HG03060 (cell line): ENCODE data around the gene LPAR3.

Experiments
- ATAC-seq: cut with Tn5 transposase; IDR thresholded peaks from one replicate; pipeline ENCODE4 v1.9.1; 2021; ENCODE audit warnings: low read depth, moderate number of reproducible peaks; ENCODE audit not compliant: unreplicated experiment

Gene LPAR3

DNA sequence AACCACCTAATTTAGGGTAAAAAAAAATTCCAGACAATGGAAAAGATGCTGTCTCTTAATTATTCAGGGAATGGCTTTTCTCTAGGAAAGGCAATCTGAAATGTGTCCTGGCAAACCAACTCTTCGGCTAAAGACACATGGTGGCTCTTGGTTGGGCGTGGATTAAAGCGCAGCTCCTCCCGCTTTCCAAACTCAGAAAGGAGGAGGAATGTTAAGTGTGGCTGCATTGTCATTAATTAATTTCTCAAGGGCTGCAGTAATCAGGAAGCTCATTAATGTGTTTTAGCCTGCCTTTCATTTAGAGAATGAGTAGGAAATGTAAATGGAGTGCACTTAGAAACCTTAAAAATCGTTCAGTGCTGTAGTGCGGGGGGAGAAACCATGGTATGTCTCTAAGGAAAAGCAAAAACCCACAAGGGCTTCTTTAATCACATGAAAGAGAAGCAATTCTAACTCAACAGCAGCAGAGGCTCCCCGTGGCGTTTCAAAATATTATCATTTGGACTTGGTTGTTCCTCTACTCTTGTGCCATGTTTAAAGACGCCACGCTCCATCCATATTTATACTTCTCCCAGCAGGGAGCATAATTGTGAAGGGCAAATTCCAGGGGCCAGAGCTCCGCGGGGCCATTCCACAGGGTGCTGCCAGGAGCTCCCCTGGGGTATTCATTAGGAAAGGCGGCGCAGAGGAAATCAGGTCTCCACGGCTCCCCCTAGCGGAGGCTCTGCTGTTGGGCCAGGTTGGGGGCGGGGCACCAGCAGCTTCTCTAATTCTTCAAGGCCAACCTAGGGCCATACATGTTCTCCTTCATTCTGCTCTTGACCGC lies 110.8 kb downstream of the LPAR3 start:
- no peak for ATAC-seq

DNA sequence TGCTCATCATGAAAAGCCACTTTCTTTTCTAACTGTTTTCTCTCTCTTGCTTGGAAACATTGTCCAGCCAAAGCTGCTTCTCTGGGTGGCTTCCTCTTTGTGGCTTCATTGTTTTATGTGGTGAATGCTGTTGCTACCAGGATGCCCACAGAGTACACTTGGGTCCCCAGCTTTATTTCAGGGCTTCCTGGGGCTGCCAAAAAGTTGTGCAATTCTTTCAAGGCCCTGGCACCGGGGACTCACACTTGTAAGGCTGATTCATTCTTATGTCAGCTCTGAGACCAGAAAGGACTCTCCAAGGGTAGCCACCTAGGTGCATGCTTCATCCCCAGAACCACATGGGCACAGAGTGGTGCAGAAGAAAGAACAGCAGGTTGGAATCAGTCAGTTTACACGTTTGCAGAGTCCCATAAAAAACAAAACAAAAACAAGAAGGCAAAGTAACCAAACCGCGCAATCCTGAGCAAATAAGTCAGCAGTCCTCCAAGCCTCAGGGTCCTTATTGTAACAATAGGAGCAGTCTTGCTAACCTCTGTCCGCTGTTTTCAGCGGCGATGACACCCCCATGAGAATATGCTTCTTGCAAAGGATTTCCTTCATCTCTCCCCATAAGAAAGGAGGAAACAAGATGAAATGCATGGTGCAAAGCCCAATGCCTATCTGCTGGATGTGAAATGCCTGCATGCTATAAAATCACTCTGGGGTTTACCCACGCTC lies 112.8 kb downstream of the LPAR3 start:
- ATAC-seq, result no peak

DNA sequence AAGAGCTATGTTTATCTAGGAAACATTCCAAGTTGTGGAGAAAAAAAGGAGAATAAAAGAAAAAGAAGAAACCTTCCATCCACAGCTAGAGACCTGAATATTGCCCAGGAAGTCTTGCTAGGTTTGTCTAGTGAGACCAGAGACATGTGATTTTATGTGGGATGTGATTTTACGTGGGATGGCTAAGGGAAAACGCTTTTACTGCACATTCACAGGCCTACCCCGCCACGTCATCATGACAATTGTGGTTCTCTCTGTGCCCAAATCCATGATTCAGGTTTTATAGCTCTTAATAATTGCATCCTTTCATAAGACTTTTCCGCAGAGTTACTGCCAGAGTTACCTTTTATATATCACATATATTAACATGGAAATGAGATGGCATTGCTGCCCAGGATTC lies 116.4 kb downstream of the LPAR3 start:
- ATAC-seq, result no peak

DNA sequence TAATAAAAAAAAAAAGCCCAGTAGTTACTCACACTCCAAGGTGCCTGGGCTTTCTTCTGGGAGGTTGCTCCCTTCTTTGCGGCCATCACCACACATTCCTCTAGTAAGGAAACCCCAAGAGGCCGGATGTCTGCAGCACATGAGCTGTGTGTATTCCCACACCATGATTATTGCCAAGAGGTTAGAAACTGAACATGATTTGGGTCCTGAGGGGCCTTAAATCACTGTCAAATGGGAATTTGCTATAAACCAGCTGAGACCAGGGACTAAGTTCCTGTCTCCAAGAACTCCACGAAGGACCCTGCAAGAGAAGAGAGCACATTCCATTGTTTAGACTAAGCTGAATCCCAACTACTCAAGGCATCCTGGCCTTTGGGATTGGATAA lies 117.5 kb downstream of the LPAR3 start:
- no peak for ATAC-seq

DNA sequence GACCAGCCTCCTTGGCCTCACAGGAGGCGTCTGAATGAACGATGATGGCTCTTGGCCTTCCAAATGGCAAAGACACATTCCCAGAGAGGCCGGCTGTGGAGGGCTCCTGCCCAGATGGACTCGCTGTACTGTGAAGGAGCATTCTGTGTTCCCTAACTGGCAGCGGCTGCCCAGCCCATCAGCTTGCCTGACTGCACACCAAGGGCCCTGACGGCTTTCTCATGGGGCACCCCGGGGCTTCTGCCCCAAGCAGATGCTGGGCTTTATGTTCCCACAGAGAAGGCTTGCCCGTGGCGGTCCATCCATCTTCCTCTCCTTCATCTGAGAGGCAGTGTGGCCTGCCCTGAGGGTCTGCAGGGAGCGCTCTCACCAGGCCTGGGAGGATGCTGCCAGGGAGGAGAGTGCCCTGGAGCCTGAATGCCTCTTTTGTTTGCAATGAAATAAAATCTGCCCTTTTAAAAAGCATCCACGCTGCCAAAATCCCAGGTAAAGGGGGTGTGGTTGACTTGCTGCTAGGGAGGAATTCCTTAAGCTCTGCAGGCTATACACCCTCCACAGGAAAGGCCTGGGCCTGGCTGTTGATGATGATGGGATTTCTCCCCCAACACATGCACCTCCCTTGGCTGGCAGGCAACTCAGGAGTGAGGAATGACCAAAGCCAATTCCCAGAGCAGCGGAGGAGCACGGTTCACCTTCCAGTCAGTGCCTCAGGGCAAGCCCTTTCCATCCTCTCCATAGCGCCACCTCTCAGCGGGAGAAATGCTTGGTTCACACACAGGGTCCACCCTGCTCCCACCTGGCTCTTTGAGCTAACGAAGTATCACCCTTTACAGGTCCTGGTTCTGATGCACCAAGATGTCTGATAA lies 118.1 kb downstream of the LPAR3 start:
- ATAC-seq, result no peak

DNA sequence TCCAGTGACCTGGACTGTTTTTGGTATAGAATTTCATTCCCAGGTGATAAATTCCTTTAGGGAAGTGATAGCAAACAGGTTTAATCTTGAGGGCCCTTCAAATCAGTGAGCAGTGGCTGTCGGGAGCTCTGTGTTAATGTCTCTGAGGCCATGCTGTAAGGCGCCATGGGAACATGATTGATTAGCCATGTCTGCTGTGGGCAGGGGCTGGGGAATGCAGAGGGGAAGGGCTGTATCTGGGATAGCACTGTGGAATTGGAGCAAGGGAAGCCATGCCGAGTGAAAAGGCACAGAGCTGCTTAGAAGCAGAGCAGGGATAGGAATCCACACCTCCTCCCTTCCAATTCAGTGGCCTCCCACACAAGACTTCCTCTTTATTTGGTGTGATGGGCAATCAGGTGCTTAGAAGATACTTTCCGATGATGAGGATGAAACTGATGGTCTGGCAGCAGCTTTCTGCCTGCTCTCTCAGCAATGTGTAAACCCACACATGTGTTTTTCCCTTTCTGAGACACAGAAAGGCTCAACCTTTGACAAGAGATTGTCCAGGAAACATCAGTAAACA lies 119.0 kb downstream of the LPAR3 start:
- no peak for ATAC-seq

DNA sequence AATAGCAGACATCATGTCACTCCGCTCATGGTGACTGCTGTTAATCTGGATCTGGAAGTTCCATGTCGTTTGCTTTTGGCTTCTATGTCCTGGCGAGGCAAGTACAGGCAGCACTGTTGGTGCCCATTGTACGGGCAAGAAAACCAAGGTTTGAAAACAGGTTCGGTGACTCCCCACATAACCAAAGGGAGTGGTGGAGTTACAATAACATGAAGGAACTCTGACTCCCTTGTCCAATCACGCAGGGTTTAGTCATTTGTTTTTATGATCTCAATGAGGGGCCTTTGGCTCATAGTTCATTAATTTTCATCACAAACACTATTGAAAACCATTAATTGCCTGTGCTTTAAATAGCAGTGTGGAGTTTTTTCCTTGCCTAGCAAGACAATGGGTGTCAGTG lies 119.8 kb downstream of the LPAR3 start:
- ATAC-seq, result no peak

DNA sequence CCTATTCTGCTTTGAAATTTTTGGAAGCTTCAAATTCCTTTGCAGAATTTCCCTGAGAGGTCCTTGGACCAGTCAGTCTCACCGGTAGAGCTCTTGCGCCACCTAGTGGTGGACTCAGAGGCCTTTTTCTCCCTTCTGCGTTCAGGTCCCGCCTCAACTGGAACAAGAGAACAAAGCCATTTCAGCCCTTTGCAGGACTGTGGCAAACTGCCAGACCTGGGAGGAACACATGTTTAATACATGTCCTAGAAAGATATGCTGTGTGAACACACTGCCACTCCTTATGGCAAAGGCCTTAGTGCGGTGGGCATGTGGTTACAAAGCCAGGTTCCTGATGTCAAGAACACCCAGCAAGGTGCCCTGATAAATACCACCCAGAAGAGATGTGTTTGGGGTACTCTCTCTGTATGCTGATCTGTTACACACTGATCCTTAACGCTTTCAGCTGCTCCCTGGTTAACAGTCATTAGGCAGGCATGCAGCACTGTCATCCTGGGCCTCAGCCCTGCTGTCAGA lies 120.5 kb downstream of the LPAR3 start:
- no peak for ATAC-seq

DNA sequence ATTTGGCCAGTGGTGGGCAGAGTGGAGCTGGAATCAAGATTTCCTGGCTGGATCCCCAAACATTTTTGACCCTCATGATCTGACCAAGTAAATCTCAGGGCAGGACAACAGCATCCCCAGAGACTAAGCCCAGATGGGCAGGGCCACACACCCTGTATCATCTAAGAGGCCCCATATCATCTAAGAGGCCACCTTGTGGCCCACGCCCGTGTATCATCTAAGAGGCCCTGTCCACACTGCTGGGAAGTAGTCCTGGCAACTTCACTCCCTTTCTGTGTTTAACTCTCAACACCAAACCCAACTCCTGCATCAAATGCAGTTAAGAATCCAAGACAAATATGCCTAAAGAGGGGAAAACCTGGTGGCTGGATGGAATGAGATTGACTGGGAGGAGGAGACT lies 121.1 kb downstream of the LPAR3 start:
- no peak for ATAC-seq

DNA sequence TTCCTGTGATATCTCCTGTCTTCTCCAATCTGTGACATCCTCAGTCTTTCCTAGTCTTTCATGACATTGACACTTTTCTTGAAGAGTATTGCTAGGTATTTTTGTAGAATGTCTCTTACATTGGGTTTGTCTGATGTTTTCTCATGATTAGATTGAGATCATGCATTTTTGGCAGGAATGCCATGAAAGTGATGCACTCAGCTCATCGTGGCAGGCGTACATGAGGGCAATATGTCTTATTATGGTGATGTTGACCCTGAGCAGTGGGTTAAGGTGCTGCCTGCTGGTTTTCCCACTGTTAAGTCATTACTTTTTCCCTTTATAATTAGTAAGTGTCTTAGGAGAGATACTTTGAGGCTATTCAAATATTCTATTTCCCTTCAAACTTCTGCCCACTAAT lies 122.5 kb downstream of the LPAR3 start:
- ATAC-seq, result no peak

DNA sequence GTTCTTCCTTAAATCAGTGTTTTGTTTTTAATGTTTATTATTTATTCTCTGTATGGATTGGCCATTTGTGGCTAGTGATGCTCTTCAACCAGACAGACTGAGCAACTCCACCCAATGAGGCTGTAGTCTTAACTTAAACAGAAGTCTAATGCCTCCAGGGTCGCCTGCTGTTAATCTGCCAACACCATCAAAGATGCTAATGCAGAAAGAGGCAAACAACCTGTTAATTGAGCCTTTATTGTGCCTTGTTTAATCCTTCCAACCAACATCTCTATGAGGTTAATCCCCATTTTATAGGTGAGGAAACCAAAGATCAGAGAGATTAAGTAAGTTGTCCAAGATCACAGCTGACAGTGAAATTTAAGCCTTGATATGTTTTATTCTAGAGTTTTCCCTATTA lies 123.4 kb downstream of the LPAR3 start:
- no peak for ATAC-seq

DNA sequence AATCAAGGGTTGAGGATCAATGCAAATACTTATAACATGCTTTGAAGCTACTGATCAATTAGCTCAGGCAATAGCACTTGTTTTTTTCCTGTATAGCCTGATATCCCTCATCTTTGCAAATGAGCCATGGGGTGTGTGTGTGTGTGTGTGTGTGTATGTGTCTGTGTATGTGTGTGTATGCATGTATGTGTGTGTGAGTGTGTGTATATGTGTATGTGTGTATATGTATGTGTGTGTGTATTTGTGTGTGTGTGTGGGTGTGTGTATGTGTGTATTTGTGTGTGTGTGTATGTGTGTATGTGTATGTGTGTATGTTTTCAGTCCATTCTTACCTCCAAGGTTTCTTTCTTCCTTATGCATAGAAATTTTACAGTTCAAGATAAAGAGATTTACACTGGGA lies 124.4 kb downstream of the LPAR3 start:
- no peak for ATAC-seq

DNA sequence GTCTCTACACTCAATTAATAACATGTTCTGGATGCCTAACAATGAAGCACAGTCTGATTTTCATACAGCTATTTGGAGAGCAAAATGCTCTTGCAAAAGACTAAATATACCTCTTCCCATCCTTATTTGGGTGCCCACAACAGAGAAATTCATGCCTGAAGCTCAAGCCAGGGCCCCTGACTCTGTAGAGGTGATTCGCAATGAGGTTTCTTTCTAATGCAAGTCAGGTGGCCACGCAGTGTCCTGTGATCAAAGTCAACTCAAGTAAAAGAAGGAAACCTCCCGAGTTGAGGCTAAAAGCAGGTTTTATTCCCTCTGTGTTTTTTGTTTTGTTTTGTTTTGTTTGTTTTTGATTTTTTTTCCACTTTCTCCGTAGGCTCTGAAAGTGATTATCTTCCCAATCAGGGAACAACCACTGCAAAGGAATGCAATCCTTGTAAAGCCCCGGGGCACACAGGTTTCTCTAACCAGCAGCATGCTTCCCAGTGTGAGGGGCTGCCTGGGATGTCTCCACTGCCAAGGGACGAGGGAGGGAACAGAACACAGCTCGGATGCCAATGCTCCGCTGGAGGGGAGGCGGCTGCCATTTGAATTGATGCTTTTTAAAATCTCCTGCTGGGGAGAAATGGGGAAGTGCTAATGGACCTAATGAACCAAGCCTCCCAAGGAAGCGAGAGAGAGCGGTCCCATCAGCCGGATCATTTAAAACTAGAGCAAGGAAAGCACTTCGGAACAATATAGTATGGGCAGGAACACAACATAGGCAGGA lies 128.9 kb downstream of the LPAR3 start:
- ATAC-seq, result no peak

DNA sequence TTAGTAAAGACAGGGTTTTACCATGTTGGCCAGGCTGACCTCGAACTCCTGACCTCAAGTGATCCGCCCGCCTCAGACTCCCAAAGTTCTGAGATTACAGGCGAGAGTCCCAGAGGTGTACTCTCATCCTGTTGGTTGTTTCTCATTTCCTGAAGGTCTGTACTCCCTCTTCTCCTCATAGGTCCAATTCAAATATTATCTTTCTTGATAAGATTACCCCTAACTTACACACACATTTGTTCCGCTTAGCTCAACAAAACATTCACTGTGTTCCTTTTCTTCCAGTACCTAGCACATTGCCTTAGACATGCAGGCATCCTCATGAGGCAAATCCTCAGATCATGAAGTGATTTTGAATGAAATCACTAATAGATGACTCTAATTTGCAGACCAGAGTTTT lies 130.3 kb downstream of the LPAR3 start:
- ATAC-seq, result no peak
